HUDEP-2 (cell line): ENCODE results near the gene MLLT11.
"Not testable (repeated sequence)": the region's sequence is repeated elsewhere in the genome, so short reads cannot be mapped to it uniquely, and the experiment has no call there.

Source experiments
- DNase-seq, 76 experiments: peaks; one replicate each; lab custom pipeline; 2025; ENCODE audit not compliant: unreplicated experiment in 76 of 76; lab: John Stamatoyannopoulos, UW

MLLT11 gene

DNA sequence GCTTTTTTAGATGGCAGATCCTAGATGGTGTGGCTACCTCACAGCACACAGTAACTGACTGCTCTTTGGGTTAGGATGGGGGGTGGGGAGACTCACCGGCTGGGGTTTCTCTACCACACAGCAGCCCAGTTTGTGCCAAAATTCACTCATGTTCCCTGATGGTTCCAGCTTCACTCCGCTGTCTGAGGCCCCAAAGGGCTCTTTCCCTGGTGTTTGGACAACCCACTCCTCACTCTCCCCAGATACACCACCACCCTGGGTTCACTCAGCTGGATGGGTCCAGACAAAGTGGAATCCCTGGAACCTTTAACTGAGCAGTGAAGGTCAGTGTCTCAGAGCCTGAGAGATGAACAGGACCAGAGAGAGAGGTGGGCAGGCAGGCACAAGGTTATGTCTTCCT is 4.6 kb upstream of the MLLT11 start:
- DNase-seq: no peak

DNA sequence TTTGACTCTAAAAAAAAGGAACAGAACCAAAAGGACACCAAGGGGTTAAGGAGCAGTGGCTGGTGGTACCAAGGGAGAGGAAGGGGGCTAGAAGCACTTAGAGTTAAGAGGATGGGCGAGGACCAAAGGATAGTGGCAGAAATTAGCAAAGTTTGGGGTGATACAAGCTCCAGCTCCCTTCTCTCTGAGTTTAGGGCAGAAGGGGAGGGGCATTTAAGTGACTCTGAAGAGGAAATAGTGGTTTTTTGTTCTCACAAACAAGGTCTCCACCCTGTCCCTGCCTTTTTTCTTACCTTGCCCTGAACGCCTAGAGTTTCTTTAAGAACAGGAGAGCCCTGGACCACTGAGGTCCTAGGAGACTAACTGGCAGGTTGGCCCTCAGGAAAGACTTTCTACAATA is 4.0 kb upstream of the MLLT11 start:
- peak in 7 of 76 experiments; percentile 12 to 24 (median 19) for DNase-seq

DNA sequence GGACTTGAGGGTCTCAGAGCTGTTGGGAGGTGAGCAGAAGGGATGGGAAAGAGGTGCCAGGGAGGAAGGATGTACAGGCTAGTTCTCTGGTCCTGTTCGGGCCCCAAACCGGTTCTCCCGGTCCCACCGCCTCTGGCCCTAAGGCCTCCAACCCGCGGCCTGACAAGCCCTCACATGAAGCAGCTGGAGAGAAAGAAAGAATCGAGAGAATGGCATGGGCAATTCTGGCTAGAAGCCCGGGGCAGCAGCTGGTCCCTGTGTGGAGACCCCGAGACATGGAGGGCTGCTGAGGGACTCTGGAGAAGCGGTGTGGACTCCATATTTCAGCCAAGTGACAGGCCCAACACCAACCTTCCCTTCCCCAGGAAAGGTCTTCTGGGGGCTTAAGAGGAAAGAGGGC is 1.5 kb upstream of the MLLT11 start:
- DNase-seq: no peak

DNA sequence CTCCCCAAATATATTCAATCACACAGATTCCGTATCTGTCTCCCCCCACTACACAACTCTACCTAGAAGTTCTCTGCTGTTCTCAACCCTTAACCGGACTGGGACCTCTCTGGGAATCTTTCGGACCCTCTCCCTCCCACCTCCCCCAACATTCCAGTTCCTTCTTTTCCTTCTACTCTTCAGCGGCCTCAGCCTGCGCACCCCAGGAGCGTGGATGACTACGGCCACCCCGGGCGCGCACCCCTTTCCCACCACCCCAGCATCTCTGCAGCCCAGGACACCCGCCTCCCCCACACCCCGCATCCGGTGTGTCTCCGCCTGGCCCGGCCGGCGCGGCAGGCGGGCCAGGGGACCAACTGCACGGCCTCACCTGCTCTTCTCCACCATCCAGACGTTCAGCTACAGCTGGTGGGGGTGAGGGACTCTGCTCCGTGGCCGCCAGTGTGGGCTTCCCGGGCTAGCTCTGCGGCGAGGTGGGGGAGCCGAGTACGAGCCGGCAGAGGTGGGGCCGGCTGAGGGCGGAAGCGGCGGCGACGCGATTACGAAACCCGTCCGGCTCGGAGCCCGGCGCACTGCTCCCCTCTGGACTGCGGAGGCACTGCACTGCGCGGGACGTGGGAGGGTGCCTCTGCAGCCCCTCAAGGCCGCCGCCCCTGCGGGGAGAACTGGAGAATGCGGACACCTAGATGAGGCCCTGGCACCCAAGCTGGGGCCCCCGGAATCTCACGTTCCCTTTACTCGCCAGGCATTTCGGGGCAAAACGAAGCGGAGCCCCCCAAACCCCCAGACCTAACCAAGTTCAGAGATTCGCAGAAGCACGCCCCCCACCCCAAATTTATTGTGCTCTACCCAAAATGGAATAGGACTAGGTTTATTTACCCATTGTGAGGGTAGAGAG is 839 bp upstream of the MLLT11 start, which contains the start of gene CDC42SE1:
Gene CDC42SE1 (minus strand): TSS at position 514 of the 898 bp plus-strand sequence. CDS start 3,892 bp downstream, outside the sequence.
- peak in 70 of 76 experiments; percentile 17 to 83 (median 60) for DNase-seq

DNA sequence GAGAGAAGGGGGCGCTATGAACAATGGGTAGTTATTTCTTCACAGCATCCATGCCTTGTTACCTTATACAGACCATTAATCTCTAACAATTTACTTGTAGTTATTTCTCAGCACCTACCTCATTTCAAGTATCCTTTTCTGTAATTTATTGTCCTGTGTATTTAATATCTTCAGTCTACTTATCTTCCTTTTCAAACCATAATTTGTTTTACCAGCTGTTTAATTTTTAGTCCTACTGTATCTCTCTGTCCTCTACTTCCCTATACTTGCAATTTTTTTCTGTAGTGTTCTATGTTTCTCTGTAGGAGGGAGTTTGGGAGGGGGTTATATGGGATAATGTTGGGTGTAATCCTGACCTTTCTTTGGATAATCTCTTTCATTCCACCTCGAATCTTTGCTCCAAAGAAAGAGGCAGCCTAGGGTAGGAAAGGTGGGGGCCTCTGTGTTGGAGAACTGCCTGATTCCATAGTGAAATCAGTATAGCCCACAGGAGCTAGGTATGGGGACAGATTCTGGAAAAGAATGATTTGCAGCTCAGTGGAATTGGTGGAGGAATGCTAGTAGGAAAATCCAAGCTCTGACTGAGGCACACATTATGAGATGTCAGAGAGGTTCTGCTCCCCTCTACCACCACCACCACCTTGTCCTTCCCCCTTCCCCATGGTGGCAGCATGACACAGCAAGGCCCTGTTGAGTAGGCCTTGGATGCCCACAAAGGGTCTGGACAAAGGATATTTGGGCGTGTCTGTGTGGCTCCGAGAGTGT is 642 bp downstream of the MLLT11 start:
- no peak for DNase-seq

DNA sequence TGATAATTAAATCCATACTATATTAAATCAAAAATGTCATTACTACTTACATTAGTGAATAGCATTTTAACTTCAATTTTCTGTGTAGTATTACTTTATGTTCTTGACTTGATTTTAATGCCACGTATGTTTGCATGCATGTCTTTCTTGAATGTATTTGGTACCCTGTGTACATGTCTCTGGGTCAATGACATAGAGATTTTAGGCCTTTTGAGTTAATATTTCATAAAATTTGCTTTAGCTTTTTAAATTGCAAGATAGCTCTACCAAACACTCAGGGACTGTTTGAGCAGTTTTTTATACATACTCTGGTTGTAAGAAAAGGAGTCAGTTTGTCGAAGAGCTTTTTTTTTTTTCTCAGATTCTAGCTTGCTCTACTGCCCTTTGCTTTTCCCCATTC is 1.5 kb downstream of the MLLT11 start:
- no peak for DNase-seq

DNA sequence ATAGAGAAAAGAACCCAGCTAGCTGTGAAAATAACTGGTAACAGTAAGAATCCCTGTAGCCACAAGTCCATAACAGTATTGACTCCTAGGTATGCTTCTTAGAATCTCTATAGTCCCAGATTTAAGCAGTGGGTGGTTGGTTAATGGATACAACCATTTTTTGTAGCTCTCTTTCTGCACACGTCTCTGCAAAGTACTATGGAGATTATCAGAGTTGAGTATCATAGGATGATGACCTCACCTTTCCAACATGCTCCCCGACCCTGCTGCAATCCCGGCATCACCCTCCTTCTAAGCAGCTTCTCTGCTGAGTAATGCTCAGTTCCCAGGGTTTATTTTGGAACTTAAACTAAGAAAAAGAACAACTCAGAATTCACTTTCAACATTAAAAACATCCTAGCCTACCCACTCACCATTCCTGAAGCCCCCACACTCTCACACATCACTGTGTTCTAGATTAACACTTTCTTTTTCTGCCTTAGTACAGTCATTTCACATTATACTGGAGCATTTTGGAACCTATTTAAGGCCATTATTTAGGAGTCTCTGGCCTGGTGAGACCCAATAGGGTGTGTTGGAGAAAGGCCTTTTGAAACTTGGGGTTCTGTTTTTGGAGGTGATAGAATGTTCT is 2.7 kb downstream of the MLLT11 start:
- no peak for DNase-seq

DNA sequence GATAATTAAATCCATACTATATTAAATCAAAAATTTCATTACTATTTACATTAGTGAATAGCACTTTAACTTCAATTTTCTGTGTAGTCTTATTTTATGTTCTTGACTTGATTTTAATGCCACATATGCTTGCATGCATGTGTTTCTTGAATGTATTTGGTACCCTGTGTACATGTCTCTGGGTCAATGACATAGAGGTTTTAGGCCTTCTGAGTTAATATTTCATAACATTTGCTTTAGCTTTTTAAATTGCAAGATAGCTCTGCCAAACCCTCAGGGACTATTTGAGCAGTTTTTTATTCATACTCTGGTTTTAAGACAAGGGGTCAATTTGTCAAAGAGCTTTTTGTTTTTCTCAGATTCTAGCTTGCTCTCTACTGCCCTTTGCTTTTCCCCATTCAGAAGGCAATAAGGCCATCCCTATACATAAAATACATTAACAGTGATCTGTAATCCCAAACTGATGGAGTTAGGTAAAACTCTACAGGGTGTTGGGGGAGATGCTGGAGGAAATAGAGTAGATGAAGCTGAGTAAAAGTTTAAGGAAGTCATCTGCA is 5.0 kb downstream of the MLLT11 start:
- no peak for DNase-seq

DNA sequence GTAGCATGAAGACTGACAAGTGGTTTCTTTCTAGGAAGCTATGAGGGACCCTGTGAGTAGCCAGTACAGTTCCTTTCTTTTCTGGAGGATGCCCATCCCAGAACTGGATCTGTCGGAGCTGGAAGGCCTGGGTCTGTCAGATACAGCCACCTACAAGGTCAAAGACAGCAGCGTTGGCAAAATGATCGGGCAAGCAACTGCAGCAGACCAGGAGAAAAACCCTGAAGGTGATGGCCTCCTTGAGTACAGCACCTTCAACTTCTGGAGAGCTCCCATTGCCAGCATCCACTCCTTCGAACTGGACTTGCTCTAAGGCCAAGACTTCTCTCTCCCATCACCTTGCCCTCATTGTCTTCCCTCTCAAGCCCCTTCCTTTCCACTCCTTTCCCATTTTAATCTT is 7.0 kb downstream of the MLLT11 start:
- DNase-seq: no peak

DNA sequence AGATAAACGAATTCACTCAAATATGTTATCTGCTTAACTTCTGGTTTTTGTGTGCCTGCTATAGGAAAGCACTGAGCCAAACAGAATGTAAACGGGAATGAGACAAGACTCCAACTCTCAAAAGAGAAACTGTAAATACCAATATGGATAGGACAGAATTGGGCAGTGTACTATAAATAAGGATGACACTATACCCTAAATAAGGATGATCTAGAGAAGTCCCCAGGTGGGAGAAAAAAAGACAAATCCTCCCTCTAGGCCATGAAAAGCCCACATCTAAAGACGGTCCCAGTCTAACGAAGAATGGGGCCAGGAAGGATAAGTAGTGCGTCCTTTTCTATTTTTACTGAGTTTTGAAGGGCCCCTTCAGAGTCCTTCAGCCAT is 8.9 kb downstream of the MLLT11 start:
- DNase-seq: no peak

DNA sequence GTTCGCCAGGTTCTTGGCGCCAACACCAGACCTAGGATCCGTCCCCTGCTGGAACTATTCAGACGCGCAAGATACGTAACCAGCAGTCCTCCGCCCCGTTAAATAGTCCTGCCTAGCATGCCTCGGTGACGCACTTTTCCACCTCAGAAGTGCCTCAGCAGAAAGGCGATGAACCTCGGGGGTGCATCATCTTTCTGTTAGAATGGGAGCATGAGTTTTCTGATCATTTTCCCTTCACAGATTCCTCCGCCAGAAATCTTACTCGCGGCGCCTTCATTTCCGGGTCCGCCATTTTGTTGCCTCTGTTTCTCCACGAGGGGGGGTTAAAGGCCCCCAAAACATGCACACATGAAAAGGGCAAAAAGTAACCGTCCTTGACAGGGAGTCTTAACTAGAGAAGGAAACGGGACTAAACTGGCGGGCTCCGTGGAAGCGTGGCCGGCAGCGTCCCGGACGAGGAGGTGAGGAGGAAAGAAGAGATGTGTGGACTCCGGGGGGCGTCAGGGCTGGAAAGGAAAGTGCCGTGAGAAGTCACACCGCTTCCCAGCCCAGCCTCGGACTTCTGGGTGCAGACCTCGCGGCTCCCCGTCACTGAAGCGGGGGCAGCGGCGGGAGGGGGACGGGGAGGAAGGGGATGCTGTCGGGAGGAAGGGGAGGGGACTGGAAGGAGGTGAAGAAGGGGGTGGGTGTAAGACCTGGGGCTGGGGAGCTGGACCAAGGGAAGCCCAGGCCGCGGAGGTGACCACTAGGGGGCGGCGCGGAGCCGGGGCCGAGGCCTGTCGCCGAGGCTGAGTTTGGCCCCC is 10.5 kb downstream of the MLLT11 start, which contains the start of gene GABPB2:
Gene GABPB2 (plus strand): TSS at position 288 of the 803 bp plus-strand sequence. CDS start 17,429 bp downstream, outside the sequence.
- DNase-seq: peak; percentile 50 to 97 (median 82)

DNA sequence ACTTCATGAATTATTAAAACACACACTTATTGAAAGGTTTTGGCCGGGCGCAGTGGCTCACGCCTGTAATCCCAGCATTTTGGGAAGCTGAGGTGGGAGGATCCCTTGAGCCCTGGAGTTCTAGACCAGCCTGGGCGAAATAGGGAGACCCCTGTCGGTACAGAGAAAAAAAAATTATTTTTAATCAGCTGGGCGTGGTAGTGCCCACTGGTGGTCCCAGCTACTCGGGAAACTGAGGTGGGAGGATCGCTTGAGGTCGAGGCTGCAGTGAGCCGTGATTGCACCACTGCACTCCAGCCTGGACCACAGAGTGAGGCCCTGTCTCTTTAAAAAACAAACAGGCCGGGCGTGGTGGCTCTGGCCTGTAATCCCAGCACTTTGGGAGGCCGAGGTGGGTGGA is 12.0 kb downstream of the MLLT11 start:
- no peak for DNase-seq

DNA sequence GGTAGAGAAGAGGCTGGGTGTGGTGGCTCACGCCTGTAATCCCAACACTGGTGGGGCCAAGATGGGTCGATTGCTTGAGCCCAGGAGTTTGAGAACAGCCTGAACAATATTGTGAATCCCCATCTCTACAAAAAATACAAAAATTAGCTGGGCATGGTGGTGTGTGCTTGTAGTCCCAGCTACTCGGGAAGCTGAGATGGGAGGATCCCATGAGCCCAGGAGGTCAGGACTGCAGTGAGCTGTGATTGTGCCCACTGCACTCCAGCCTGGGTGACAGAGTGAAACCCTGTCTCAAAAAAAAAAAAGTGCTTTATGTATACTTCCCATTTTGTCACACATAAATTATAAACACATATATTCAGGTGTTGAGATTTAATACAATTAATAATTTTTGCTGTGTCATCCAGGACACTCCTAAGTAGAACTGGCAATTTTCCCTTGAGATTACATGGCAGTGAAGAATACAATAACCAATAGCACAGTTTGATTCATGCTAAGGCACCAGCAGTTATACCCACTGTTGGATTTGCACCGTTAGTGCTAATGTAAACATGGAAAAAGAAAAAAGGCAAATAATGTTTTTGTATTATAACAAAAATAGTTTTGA is 25.9 kb downstream of the MLLT11 start:
- DNase-seq: no peak

DNA sequence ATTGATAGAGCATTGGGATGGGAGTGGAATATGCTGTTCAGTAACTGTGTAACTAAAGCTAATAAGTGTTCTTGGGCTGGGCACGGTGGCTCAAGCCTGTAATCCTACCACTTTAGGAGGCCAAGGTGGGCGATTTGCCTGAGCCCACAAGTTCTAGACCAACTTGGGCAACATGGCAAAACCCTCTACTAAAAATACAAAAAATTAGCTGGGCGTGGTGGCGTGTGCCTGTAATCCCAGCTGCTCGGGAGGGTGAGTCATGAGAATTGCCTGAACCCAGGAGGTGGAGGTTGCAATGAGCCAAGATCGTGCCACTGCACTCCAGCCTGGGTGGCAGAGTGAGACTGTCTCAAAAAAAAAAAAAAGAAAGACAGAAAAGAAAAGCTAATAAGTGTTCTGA is 37.2 kb downstream of the MLLT11 start:
- DNase-seq: not testable (repeated sequence)

DNA sequence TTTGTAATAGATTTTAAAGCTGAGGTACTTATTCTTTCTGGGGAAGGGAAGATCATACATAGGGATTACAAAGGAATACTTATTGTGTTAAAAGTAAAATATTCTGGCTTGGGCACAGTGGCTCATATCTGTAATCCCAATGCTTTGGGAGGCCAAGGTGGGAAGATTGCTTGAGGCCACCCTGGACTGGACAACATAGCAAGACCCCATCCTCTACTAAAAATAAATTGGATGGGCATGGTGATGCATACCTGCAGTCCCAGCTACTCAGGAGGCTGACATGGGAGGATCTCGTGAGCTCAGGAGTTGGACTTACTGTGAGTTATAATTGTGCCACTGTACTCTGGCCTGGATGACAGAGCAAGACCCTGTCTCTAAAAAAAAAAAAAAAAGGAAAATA is 37.9 kb downstream of the MLLT11 start:
- DNase-seq: no peak

DNA sequence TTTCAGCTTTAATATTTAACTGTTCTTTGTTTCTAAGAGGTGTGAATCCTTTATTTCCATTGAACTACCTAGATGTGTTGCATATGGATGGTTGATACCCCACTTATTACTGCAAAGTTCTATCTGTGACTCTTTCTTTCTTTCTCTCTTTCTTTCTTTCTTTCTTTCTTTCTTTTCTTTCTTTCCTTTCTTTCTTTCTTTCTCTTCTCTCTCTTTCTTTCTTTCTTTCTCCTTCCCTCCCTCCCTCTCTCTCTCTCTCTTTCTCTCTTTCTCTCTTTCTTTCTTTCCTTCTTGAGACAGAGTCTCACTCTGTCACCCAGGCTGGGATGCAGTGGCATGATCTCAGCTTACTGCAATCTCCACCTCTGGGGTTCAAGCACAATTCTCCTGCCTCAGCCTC is 44.4 kb downstream of the MLLT11 start:
- DNase-seq: no peak

DNA sequence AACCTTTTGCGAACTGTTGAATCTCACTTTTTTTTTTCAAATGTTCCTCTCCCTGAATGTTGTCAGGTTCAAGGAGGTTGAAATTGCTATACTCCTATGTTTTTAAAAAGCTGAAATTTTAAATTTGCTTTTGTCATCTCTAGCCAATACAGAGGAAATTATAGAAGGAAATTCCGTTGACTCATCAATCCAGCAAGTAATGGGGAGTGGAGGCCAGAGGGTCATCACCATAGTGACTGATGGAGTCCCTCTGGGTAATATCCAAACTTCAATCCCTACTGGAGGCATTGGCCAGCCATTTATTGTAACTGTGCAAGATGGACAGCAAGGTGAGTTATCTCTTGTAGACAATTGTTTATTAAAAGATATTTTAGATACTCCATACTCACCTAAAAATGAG is 46.7 kb downstream of the MLLT11 start:
- no peak for DNase-seq

DNA sequence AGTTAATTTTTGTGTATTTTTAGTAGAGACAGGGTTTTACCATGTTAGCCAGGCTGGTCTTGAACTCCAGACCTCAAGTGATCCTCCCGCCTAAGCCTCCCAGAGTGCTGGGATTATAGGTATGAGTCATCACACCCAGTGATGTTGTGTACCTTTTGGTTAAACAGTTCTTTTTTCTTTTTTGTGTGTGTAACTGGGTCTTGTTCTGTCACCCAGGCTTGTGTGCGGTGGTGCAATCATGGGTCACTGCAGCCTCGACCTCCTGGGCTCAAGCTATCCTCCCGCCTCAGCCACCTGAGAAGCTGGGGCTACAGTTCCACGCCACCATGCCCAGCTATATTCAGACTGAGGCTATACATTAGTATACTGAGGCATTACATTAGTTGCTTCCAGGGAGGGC is 48.1 kb downstream of the MLLT11 start:
- no peak for DNase-seq

DNA sequence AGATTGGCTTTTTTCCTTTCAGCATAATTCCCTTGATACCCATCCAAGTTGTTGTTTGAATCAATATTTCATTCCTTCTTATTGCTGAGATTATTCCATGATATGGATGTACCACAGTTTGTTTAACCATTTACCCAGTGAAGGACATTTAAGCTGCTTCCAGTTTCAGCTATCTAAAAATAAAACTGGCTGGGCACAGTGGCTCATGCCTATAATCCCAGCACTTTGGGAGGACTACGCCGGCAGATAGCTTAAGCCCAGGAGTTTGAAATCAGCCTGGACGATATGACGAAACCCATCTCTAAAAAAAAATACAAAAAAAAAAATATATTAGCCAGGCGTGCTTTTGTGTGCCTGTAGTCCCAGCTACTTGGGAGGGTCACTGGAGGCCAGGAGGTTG is 53.7 kb downstream of the MLLT11 start:
- DNase-seq: no peak
